ENCODE results near the gene ADH4. TPM values are rescaled to one million over a fixed set of nuclear protein-coding genes. Genes with fewer than 3 reads are reported as not detected.
"Not testable (repeated sequence)": the region's sequence is repeated elsewhere in the genome, so short reads cannot be mapped to it uniquely, and the experiment has no call there.

ADH4 gene
- total RNA-seq, 2 experiments from 2014 or later, result not detected

DNA sequence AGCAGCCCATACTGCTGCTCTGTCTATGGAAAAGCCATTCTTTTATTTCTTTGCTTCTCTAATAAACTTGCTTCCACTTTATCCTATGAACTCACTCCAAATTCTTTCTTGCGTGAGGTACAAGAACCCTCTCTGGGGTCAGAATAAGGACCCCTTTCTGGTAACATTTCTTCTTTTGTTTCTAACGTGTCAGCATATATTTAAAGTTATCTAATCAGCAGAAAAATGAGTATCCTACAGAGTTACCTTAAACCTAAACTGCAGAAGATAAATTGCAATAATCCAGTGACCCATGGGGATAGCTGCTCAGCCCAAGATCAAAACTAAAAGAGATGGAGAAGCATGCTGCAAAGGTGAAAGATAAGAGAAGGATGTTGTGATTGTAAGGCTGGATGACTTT lies 59.5 kb downstream of the ADH4 start:
- H3K27me3 ChIP-seq (ENCODE audit: control insufficient read depth in 1 of 2, insufficient read depth in 2 of 2, low read length in 2 of 2), result no peaks in the 10 kb centered on the region
- DNase-seq, result no peak
- H3K4me1 Mint-ChIP-seq (ENCODE audit: low read depth), result peaks cover 50% of the 10 kb centered on the region
- TF ChIP-seq, protein P1, sequence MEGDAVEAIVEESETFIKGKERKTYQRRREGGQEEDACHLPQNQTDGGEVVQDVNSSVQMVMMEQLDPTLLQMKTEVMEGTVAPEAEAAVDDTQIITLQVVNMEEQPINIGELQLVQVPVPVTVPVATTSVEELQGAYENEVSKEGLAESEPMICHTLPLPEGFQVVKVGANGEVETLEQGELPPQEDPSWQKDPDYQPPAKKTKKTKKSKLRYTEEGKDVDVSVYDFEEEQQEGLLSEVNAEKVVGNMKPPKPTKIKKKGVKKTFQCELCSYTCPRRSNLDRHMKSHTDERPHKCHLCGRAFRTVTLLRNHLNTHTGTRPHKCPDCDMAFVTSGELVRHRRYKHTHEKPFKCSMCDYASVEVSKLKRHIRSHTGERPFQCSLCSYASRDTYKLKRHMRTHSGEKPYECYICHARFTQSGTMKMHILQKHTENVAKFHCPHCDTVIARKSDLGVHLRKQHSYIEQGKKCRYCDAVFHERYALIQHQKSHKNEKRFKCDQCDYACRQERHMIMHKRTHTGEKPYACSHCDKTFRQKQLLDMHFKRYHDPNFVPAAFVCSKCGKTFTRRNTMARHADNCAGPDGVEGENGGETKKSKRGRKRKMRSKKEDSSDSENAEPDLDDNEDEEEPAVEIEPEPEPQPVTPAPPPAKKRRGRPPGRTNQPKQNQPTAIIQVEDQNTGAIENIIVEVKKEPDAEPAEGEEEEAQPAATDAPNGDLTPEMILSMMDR (IDR thresholded peaks at IDR 0.05), result no peak
- no peak overlapping the region for H3K27ac Mint-ChIP-seq
- H3K36me3 ChIP-seq (ENCODE audit: insufficient read depth, low read length), result peaks cover 57% of the 10 kb centered on the region
- POLR2A ChIA-PET, result no interaction called here
- no peak overlapping the region for H3K4me3 ChIP-seq (ENCODE audit: low read length)
- H3K4me3 Mint-ChIP-seq, result no peak overlapping the region
- no peaks in the 10 kb centered on the region for H3K9me3 Mint-ChIP-seq
- H3K36me3 Mint-ChIP-seq (ENCODE audit: low read depth), result peaks cover 73% of the 10 kb centered on the region
- no peak for ATAC-seq (ENCODE audit: poor library complexity)
- intact Hi-C loops (cut with DNase I, micrococcal nuclease), result no loop called here
- no peaks in the 10 kb centered on the region for H3K9me3 ChIP-seq (ENCODE audit: control insufficient read depth in 1 of 2, insufficient read depth in 1 of 2, low read length in 2 of 2)
- H3K4me1 ChIP-seq (ENCODE audit: insufficient read depth, low read length), result peaks cover 19% of the 10 kb centered on the region
- H3K27me3 Mint-ChIP-seq, result no peaks in the 10 kb centered on the region
- CTCF ChIA-PET, result interaction anchor here (2.3 to 2.4 kb wide), 2 partner anchors 28 to 89 kb away, joined by 6 to 7 read pairs; partner anchors contain the start of gene METAP1
- H3K27ac ChIP-seq (ENCODE audit: low read depth in 1 of 2, low read length in 2 of 2), result no peak overlapping the region

GRCh38 chr4:99082192-99082591 lies 61.9 kb downstream of the ADH4 start:
- Mint-ChIP-seq H3K27ac (no peak overlapping the region), H3K4me1 (ENCODE audit: low read depth) (peaks cover 38% of the 10 kb centered on the region), H3K27me3 (no peaks in the 10 kb centered on the region), H3K4me3 (no peak overlapping the region), H3K36me3 (ENCODE audit: low read depth) (peaks cover 88% of the 10 kb centered on the region), H3K9me3 (no peaks in the 10 kb centered on the region)
- TF ChIP-seq, protein P1 (IDR thresholded peaks at IDR 0.05), result no peak
- H3K27ac ChIP-seq (ENCODE audit: low read depth in 1 of 2, low read length in 2 of 2), result no peak overlapping the region
- peaks cover 76% of the 10 kb centered on the region for H3K36me3 ChIP-seq (ENCODE audit: insufficient read depth, low read length)
- H3K4me3 ChIP-seq (ENCODE audit: low read length), result no peak overlapping the region
- intact Hi-C loops (cut with DNase I, micrococcal nuclease), result no loop called here
- H3K27me3 ChIP-seq (ENCODE audit: control insufficient read depth in 1 of 2, insufficient read depth in 2 of 2, low read length in 2 of 2), result no peaks in the 10 kb centered on the region
- POLR2A ChIA-PET, result no interaction called here
- peaks cover 9% of the 10 kb centered on the region for H3K4me1 ChIP-seq (ENCODE audit: insufficient read depth, low read length)
- CTCF ChIA-PET, result interaction anchor here (0.6 kb wide), 1 partner anchor 87 kb away, joined by 3 read pairs; the partner anchor contains the start of gene METAP1
- DNase-seq (no peak), ATAC-seq (ENCODE audit: poor library complexity) (no peak)
- no peaks in the 10 kb centered on the region for H3K9me3 ChIP-seq (ENCODE audit: control insufficient read depth in 1 of 2, insufficient read depth in 1 of 2, low read length in 2 of 2)

GRCh38 chr4:99080869-99081268 lies 63.2 kb downstream of the ADH4 start:
- H3K36me3 ChIP-seq (ENCODE audit: insufficient read depth, low read length), result peaks cover 89% of the 10 kb centered on the region
- H3K27me3 Mint-ChIP-seq; ATAC-seq (ENCODE audit: poor library complexity); H3K9me3 ChIP-seq (ENCODE audit: control insufficient read depth in 1 of 2, insufficient read depth in 1 of 2, low read length in 2 of 2); H3K27me3 ChIP-seq (ENCODE audit: control insufficient read depth in 1 of 2, insufficient read depth in 2 of 2, low read length in 2 of 2); intact Hi-C loops (cut with DNase I, micrococcal nuclease); H3K27ac ChIP-seq (ENCODE audit: low read depth in 1 of 2, low read length in 2 of 2); POLR2A ChIA-PET; H3K4me3 ChIP-seq (ENCODE audit: low read length); CTCF ChIA-PET; H3K27ac Mint-ChIP-seq; H3K9me3 Mint-ChIP-seq; DNase-seq; H3K4me1 ChIP-seq (ENCODE audit: insufficient read depth, low read length); H3K4me3 Mint-ChIP-seq: not testable (repeated sequence)
- Mint-ChIP-seq H3K36me3 (ENCODE audit: low read depth) (peaks cover 95% of the 10 kb centered on the region), H3K4me1 (ENCODE audit: low read depth) (peaks cover 32% of the 10 kb centered on the region)

DNA sequence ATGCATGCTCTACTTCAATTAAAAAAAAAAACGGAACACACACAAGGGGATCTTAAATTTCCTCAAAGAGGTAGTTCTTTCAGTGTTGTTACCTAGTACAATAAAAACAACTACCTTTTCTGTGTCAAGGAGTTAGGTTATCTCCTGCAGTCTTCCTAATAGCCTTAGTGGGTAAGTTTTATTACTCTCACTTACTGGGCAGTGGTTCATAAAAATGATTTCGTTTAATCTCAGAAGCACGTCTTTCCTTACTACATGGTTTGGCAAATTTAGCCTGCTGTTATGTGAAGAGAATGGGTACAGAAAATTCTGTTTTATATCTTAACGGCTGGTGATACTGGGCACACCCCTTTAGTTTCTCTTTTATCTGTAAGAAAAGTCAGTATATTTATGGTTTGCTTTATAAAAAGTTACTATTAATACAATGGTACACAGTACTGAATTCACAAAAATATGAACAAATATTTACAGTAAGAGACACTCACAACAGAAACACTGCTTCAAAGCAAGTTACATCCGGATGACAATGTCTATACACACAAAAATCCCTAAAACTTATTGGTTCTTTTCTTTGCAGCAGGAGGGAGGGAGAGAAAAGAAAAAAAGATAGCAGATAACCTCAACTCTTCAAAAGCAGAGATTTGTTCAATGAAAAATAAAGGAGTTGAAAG lies 64.3 kb downstream of the ADH4 start:
- DNase-seq (no peak), ATAC-seq (ENCODE audit: poor library complexity) (no peak)
- no peaks in the 10 kb centered on the region for H3K9me3 Mint-ChIP-seq
- H3K4me3 ChIP-seq (ENCODE audit: low read length), result no peak overlapping the region
- H3K4me3 Mint-ChIP-seq, result no peak overlapping the region
- peaks cover 23% of the 10 kb centered on the region for H3K4me1 Mint-ChIP-seq (ENCODE audit: low read depth)
- H3K27me3 ChIP-seq (ENCODE audit: control insufficient read depth in 1 of 2, insufficient read depth in 2 of 2, low read length in 2 of 2), result no peaks in the 10 kb centered on the region
- peaks cover 95% of the 10 kb centered on the region for H3K36me3 Mint-ChIP-seq (ENCODE audit: low read depth)
- H3K9me3 ChIP-seq (ENCODE audit: control insufficient read depth in 1 of 2, insufficient read depth in 1 of 2, low read length in 2 of 2), result no peaks in the 10 kb centered on the region
- no peak overlapping the region for H3K27ac Mint-ChIP-seq
- no peaks in the 10 kb centered on the region for H3K27me3 Mint-ChIP-seq
- intact Hi-C loops (cut with DNase I, micrococcal nuclease), result no loop called here
- CTCF ChIA-PET, result no interaction called here
- peaks cover 92% of the 10 kb centered on the region for H3K36me3 ChIP-seq (ENCODE audit: insufficient read depth, low read length)
- TF ChIP-seq, protein P1 (IDR thresholded peaks at IDR 0.05), result no peak
- no peaks in the 10 kb centered on the region for H3K4me1 ChIP-seq (ENCODE audit: insufficient read depth, low read length)
- no peak overlapping the region for H3K27ac ChIP-seq (ENCODE audit: low read depth in 1 of 2, low read length in 2 of 2)
- POLR2A ChIA-PET, result no interaction called here
